CD14-positive monocyte (primary cell): ENCODE results near the gene MARS1. TPM values are rescaled to one million over a fixed set of nuclear protein-coding genes. Genes with fewer than 3 reads are reported as not detected.

Experiments
- DNase-seq, 3 donors: peaks; one replicate each; pipeline ENCODE4 v3.0.0-alpha.2; 2011 to 2022
- H2AFZ ChIP-seq: 2 replicates; pipeline ENCODE4 v1.6.0; 2012; ENCODE audit warnings: mild to moderate bottlenecking, low read depth, low read length, inconsistent platforms; ENCODE audit not compliant: insufficient read depth, poor library complexity, severe bottlenecking
- H3K27ac ChIP-seq, 2 donors: 1 replicate in 1 of 2; 2 replicates in 1 of 2; pipeline ENCODE4 v1.5.1; 2012 to 2013; ENCODE audit warnings: low read length in 2 of 2, control low read depth in 1 of 2, inconsistent platforms in 1 of 2, low read depth in 1 of 2, mild to moderate bottlenecking in 1 of 2
- H3K27me3 ChIP-seq, 2 donors: one replicate each; pipeline versions ENCODE4 v1.6.0 to v1.6.1; 2011 to 2013; ENCODE audit warnings: low read length in 2 of 2; ENCODE audit not compliant: control insufficient read depth in 2 of 2, insufficient read depth in 2 of 2
- H3K36me3 ChIP-seq, 2 donors: replicated peaks in 1 of 2; 1 replicate in 1 of 2; 2 replicates in 1 of 2; pipeline versions ENCODE4 v1.5.1 to v1.6.1; 2012 to 2013; ENCODE audit warnings: low read length in 2 of 2, control low read depth in 1 of 2, inconsistent platforms in 1 of 2, mild to moderate bottlenecking in 1 of 2; ENCODE audit not compliant: insufficient read depth in 2 of 2, control insufficient read depth in 1 of 2
- H3K4me1 ChIP-seq, 2 donors: 1 replicate in 1 of 2; 2 replicates in 1 of 2; pipeline versions ENCODE4 v1.5.1 to v1.6.1; 2012 to 2013; ENCODE audit warnings: low read length in 2 of 2, control low read depth in 1 of 2, inconsistent platforms in 1 of 2, mild to moderate bottlenecking in 1 of 2, moderate library complexity in 1 of 2; ENCODE audit not compliant: insufficient read depth in 2 of 2, control insufficient read depth in 1 of 2
- H3K4me2 ChIP-seq: replicated peaks from 2 replicates; pipeline ENCODE3; 2012; ENCODE audit warnings: low read length, moderate library complexity, mild to moderate bottlenecking; ENCODE audit not compliant: poor library complexity, severe bottlenecking; ENCODE audit errors: extremely low read depth
- H3K4me3 ChIP-seq, 3 experiments: fragments of 200-600 bp in 1 of 3; sonication (generic) in 1 of 3; replicated peaks in 1 of 3; 1 replicate in 2 of 3; 2 replicates in 1 of 3; pipeline ENCODE4 v1.5.1; 2011 to 2013; ENCODE audit warnings: low read length in 3 of 3, mild to moderate bottlenecking in 3 of 3, control low read depth in 2 of 3, low read depth in 2 of 3, inconsistent platforms in 1 of 3, moderate library complexity in 1 of 3
- H3K79me2 ChIP-seq: 2 replicates; pipeline ENCODE4 v1.6.0; 2012; ENCODE audit warnings: mild to moderate bottlenecking, control low read depth, inconsistent platforms, low read length, moderate library complexity; ENCODE audit not compliant: insufficient read depth
- H3K9ac ChIP-seq: 2 replicates; pipeline ENCODE4 v1.6.0; 2017; ENCODE audit warnings: low read length, mild to moderate bottlenecking; ENCODE audit not compliant: insufficient read depth, poor library complexity, severe bottlenecking
- H3K9me3 ChIP-seq, 2 donors: replicated peaks in 1 of 2; 1 replicate in 1 of 2; 2 replicates in 1 of 2; pipeline versions ENCODE4 v1.5.1 to v1.6.1; 2012 to 2013; ENCODE audit warnings: low read length in 2 of 2, control low read depth in 1 of 2; ENCODE audit not compliant: control insufficient read depth in 1 of 2, insufficient read depth in 1 of 2
- H4K20me1 ChIP-seq: 2 replicates; pipeline ENCODE4 v1.6.0; 2012; ENCODE audit warnings: mild to moderate bottlenecking, low read length, control low read depth, moderate library complexity; ENCODE audit not compliant: insufficient read depth
- H3K27ac Mint-ChIP-seq, 7 donors: one replicate each; pipeline ENCODE4 v1.8.0; 2020; ENCODE audit warnings: mild to moderate bottlenecking in 7 of 7, mixed read lengths in 7 of 7, moderate library complexity in 6 of 7, inconsistent platforms in 2 of 7
- H3K27me3 Mint-ChIP-seq, 3 donors: one replicate each; pipeline ENCODE4 v1.8.0; 2021 to 2022; ENCODE audit warnings: low read depth in 3 of 3, mild to moderate bottlenecking in 3 of 3, mixed read lengths in 3 of 3, moderate library complexity in 3 of 3, inconsistent platforms in 1 of 3
- H3K36me3 Mint-ChIP-seq, 2 donors: one replicate each; pipeline ENCODE4 v1.8.0; 2020; ENCODE audit warnings: mixed read lengths in 2 of 2, inconsistent platforms in 1 of 2, mild to moderate bottlenecking in 1 of 2
- H3K4me1 Mint-ChIP-seq: one replicate; pipeline ENCODE4 v1.8.0; 2020; ENCODE audit warnings: mild to moderate bottlenecking, mixed read lengths
- H3K4me3 Mint-ChIP-seq, 2 donors: one replicate each; pipeline ENCODE4 v1.8.0; 2020; ENCODE audit warnings: mild to moderate bottlenecking in 2 of 2, mixed read lengths in 2 of 2, moderate library complexity in 1 of 2
- H3K9me3 Mint-ChIP-seq, 7 donors: one replicate each; pipeline ENCODE4 v1.8.0; 2020 to 2022; ENCODE audit warnings: mixed read lengths in 7 of 7, mild to moderate bottlenecking in 6 of 7, moderate library complexity in 6 of 7, inconsistent platforms in 2 of 7
- WGBS: methylation state at CpG from one replicate; pipeline ENCODE4 v1.1.5; 2013; ENCODE audit warnings: missing lambda C conversion rate; ENCODE audit not compliant: insufficient coverage; 5-methylcytosine and 5-hydroxymethylcytosine counted together
- intact Hi-C, 2 donors: fragments of 100-400 bp; cut with micrococcal nuclease; formaldehyde crosslinking; loops; one replicate each; pipeline versions ENCODE4 v1.15.0 to v1.15.1; 2023
- polyA plus RNA-seq, 3 donors: library from polyadenylated mRNA; depleted of rRNA in 1 of 3; unstranded in 2 of 3; stranded (reverse) in 1 of 3; fragments of 300-500 nt in 2 of 3; fragments of >200 nt in 1 of 3; fragmentation: Illumina TruSeq in 2 of 3; gene quantifications; 1 replicate in 2 of 3; 2 replicates in 1 of 3; pipeline ENCODE4 v1.2.3, GENCODE V29; 2012 to 2021
- TF ChIP-seq, protein P1 (sequence below): fragments of 200-600 bp; IDR thresholded peaks from one replicate; pipeline ENCODE4 v1.8.0; 2022; ENCODE audit warnings: antibody characterized with exemption, mild to moderate bottlenecking

The MARS1 gene
- polyA plus RNA-seq, 3 donors: 63.5 to 164 (median 79.8) TPM

- Mint-ChIP-seq H3K27ac (peak overlapping the region in 1 of 7 donors; percentile 67), H3K4me1 (peaks cover 23% of the 10 kb centered on the region), H3K27me3 (peaks cover 40 to 48% (median 45%) of the 10 kb centered on the region in 3 donors), H3K36me3 (peaks cover 4 to 8% of the 10 kb centered on the region in 2 donors), H3K4me3 (no peak overlapping the region), H3K9me3 (peaks cover 0 to 11% (median 2%) of the 10 kb centered on the region in 7 donors)
- Histone ChIP-seq H3K9ac (no peak overlapping the region), H3K36me3 (no peaks in the 10 kb centered on the region), H4K20me1 (no peaks in the 10 kb centered on the region), H3K79me2 (peaks cover 2% of the 10 kb centered on the region), H3K27me3 (peaks cover 31 to 37% of the 10 kb centered on the region in 2 donors), H3K4me3 (no peak overlapping the region), H3K4me2 (no peak overlapping the region), H3K27ac (no peak overlapping the region), H3K4me1 (peaks cover 4 to 20% of the 10 kb centered on the region in 2 donors), H2AFZ (no peak overlapping the region), H3K9me3 (no peaks in the 10 kb centered on the region)
- no CpG with 5 or more reads among the region's 3 CpGs for WGBS
- TF ChIP-seq, protein P1, sequence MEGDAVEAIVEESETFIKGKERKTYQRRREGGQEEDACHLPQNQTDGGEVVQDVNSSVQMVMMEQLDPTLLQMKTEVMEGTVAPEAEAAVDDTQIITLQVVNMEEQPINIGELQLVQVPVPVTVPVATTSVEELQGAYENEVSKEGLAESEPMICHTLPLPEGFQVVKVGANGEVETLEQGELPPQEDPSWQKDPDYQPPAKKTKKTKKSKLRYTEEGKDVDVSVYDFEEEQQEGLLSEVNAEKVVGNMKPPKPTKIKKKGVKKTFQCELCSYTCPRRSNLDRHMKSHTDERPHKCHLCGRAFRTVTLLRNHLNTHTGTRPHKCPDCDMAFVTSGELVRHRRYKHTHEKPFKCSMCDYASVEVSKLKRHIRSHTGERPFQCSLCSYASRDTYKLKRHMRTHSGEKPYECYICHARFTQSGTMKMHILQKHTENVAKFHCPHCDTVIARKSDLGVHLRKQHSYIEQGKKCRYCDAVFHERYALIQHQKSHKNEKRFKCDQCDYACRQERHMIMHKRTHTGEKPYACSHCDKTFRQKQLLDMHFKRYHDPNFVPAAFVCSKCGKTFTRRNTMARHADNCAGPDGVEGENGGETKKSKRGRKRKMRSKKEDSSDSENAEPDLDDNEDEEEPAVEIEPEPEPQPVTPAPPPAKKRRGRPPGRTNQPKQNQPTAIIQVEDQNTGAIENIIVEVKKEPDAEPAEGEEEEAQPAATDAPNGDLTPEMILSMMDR: no peak
- DNase-seq: no peak
- intact Hi-C loops: no loop called here
These were observed 63.9 kb downstream of the MARS1 start for GRCh38 chr12:57551637-57552305.

- H3K9me3 ChIP-seq: no peaks in the 10 kb centered on the region
- no peaks in the 10 kb centered on the region for H3K79me2 ChIP-seq
- H3K9ac ChIP-seq: no peak overlapping the region
- no peaks in the 10 kb centered on the region for H4K20me1 ChIP-seq
- H3K27me3 ChIP-seq: peaks cover 31 to 37% of the 10 kb centered on the region in 2 donors
- Mint-ChIP-seq H3K4me3 (peak overlapping the region in 1 of 2 donors; percentile 3), H3K27ac (no peak overlapping the region), H3K27me3 (peaks cover 40 to 48% (median 45%) of the 10 kb centered on the region in 3 donors), H3K9me3 (peaks cover 0 to 11% (median 2%) of the 10 kb centered on the region in 7 donors), H3K4me1 (peaks cover 20% of the 10 kb centered on the region), H3K36me3 (peaks cover 4 to 8% of the 10 kb centered on the region in 2 donors)
- H3K36me3 ChIP-seq: no peaks in the 10 kb centered on the region
- no peak overlapping the region for H3K4me3 ChIP-seq
- H3K4me1 ChIP-seq: peaks cover 4 to 16% of the 10 kb centered on the region in 2 donors
- WGBS: no CpG with 5 or more reads among the region's 2 CpGs
- DNase-seq: no peak
- no peak overlapping the region for H3K27ac ChIP-seq
- intact Hi-C loops: no loop called here
- TF ChIP-seq, protein P1: no peak
- no peak overlapping the region for H3K4me2 ChIP-seq
- no peak overlapping the region for H2AFZ ChIP-seq
These were observed 64.4 kb downstream of the MARS1 start for GRCh38 chr12:57552306-57552651.
